Effector memory CD8-positive, alpha-beta T cell (primary cell): ENCODE data around the gene ADAMTS17.

Experiments used
- ATAC-seq: fragments of 150-1000 bp; cut with Tn5 transposase; replicated peaks from 2 replicates; pipeline ENCODE4 v1.10.0; 2021; ENCODE audit warnings: mild to moderate bottlenecking, moderate library complexity
- DNase-seq, 3 experiments: peaks; one replicate each; pipeline ENCODE4 v3.0.0; 2021
- H3K27ac Mint-ChIP-seq, 2 donors: one replicate each; pipeline ENCODE4 v1.8.0; 2022; ENCODE audit warnings: mild to moderate bottlenecking in 2 of 2, mixed read lengths in 2 of 2, moderate library complexity in 2 of 2
- H3K27me3 Mint-ChIP-seq, 2 donors: one replicate each; pipeline ENCODE4 v1.8.0; 2022; ENCODE audit warnings: mixed read lengths in 2 of 2
- H3K36me3 Mint-ChIP-seq: one replicate; pipeline ENCODE4 v1.8.0; 2022; ENCODE audit warnings: mild to moderate bottlenecking, moderate library complexity, mixed read lengths; ENCODE audit not compliant: insufficient read depth
- H3K4me1 Mint-ChIP-seq, 2 donors: one replicate each; pipeline ENCODE4 v1.8.0; 2022; ENCODE audit warnings: low read depth in 2 of 2, mixed read lengths in 2 of 2
- H3K4me3 Mint-ChIP-seq, 2 donors: one replicate each; pipeline ENCODE4 v1.8.0; 2022; ENCODE audit warnings: mild to moderate bottlenecking in 2 of 2, mixed read lengths in 2 of 2, moderate library complexity in 2 of 2
- H3K9me3 Mint-ChIP-seq, 2 donors: one replicate each; pipeline ENCODE4 v1.8.0; 2022; ENCODE audit warnings: mixed read lengths in 2 of 2

ADAMTS17 gene

GRCh38 chr15:100169615-100170290 lies 172.0 kb downstream of the ADAMTS17 start:
- Mint-ChIP-seq H3K27me3 (no peaks in the 10 kb centered on the region), H3K27ac (peak overlapping the region; percentile 78 to 81), H3K4me3 (peak overlapping the region in 1 of 2 donors; percentile 46), H3K9me3 (no peaks in the 10 kb centered on the region), H3K36me3 (no peaks in the 10 kb centered on the region), H3K4me1 (peaks cover 0 to 9% of the 10 kb centered on the region in 2 donors)
- DNase-seq (no peak), ATAC-seq (no peak)

GRCh38 chr15:100168787-100169186 lies 173.0 kb downstream of the ADAMTS17 start:
- Mint-ChIP-seq H3K4me3 (no peak overlapping the region), H3K4me1 (peaks cover 0 to 9% of the 10 kb centered on the region in 2 donors), H3K27ac (peak overlapping the region in 1 of 2 donors; percentile 78), H3K36me3 (no peaks in the 10 kb centered on the region), H3K9me3 (no peaks in the 10 kb centered on the region), H3K27me3 (no peaks in the 10 kb centered on the region)
- DNase-seq (no peak), ATAC-seq (no peak)

- no peaks in the 10 kb centered on the region for H3K27me3 Mint-ChIP-seq
- DNase-seq (no peak), ATAC-seq (no peak)
- H3K4me3 Mint-ChIP-seq, result no peak overlapping the region
- peaks cover 0 to 9% of the 10 kb centered on the region in 2 donors for H3K4me1 Mint-ChIP-seq
- no peaks in the 10 kb centered on the region for H3K36me3 Mint-ChIP-seq
- no peaks in the 10 kb centered on the region for H3K9me3 Mint-ChIP-seq
- no peak overlapping the region for H3K27ac Mint-ChIP-seq
These were observed 173.8 kb downstream of the ADAMTS17 start for GRCh38 chr15:100167884-100168375.

- H3K27me3 Mint-ChIP-seq, result no peaks in the 10 kb centered on the region
- peaks cover 1% of the 10 kb centered on the region for H3K36me3 Mint-ChIP-seq
- no peak overlapping the region for H3K4me3 Mint-ChIP-seq
- H3K4me1 Mint-ChIP-seq, result peaks cover 0 to 9% of the 10 kb centered on the region in 2 donors
- H3K27ac Mint-ChIP-seq, result no peak overlapping the region
- no peaks in the 10 kb centered on the region for H3K9me3 Mint-ChIP-seq
- no peak for ATAC-seq
- no peak for DNase-seq
These were observed 175.5 kb downstream of the ADAMTS17 start for GRCh38 chr15:100166313-100166712.

- Mint-ChIP-seq H3K27me3 (no peaks in the 10 kb centered on the region), H3K4me1 (peaks cover 0 to under 1% of the 10 kb centered on the region in 2 donors), H3K4me3 (no peak overlapping the region), H3K9me3 (no peaks in the 10 kb centered on the region), H3K27ac (no peak overlapping the region), H3K36me3 (peaks cover 2% of the 10 kb centered on the region)
- DNase-seq, result no peak
- no peak for ATAC-seq
These were observed 177.8 kb downstream of the ADAMTS17 start for GRCh38 chr15:100163961-100164360.

GRCh38 chr15:100160953-100161352 lies 180.8 kb downstream of the ADAMTS17 start:
- DNase-seq (no peak), ATAC-seq (no peak)
- Mint-ChIP-seq H3K9me3 (no peaks in the 10 kb centered on the region), H3K4me1 (no peaks in the 10 kb centered on the region), H3K27ac (no peak overlapping the region), H3K36me3 (peaks cover 2% of the 10 kb centered on the region), H3K27me3 (no peaks in the 10 kb centered on the region), H3K4me3 (no peak overlapping the region)

GRCh38 chr15:100159436-100159835 lies 182.3 kb downstream of the ADAMTS17 start:
- Mint-ChIP-seq H3K9me3 (no peaks in the 10 kb centered on the region), H3K27ac (no peak overlapping the region), H3K4me1 (no peaks in the 10 kb centered on the region), H3K27me3 (no peaks in the 10 kb centered on the region), H3K4me3 (no peak overlapping the region), H3K36me3 (peaks cover 2% of the 10 kb centered on the region)
- ATAC-seq, result no peak
- DNase-seq, result no peak

GRCh38 chr15:100158356-100158755 lies 183.4 kb downstream of the ADAMTS17 start:
- H3K9me3 Mint-ChIP-seq, result no peaks in the 10 kb centered on the region
- H3K27me3 Mint-ChIP-seq, result no peaks in the 10 kb centered on the region
- ATAC-seq, result no peak
- H3K36me3 Mint-ChIP-seq, result peaks cover 2% of the 10 kb centered on the region
- no peak overlapping the region for H3K27ac Mint-ChIP-seq
- DNase-seq, result no peak
- H3K4me3 Mint-ChIP-seq, result no peak overlapping the region
- H3K4me1 Mint-ChIP-seq, result no peaks in the 10 kb centered on the region

GRCh38 chr15:100156201-100156600 lies 185.6 kb downstream of the ADAMTS17 start:
- Mint-ChIP-seq H3K4me3 (no peak overlapping the region), H3K27me3 (no peaks in the 10 kb centered on the region), H3K27ac (no peak overlapping the region), H3K36me3 (peaks cover under 1% of the 10 kb centered on the region), H3K4me1 (no peaks in the 10 kb centered on the region), H3K9me3 (no peaks in the 10 kb centered on the region)
- DNase-seq (no peak), ATAC-seq (no peak)

- ATAC-seq (no peak), DNase-seq (no peak)
- Mint-ChIP-seq H3K4me1 (no peaks in the 10 kb centered on the region), H3K36me3 (no peaks in the 10 kb centered on the region), H3K4me3 (no peak overlapping the region), H3K27me3 (no peaks in the 10 kb centered on the region), H3K27ac (no peak overlapping the region), H3K9me3 (peaks cover 4% of the 10 kb centered on the region in 2 donors)
These were observed 187.4 kb downstream of the ADAMTS17 start for GRCh38 chr15:100154338-100154737.

- Mint-ChIP-seq H3K4me3 (no peak overlapping the region), H3K36me3 (no peaks in the 10 kb centered on the region), H3K9me3 (peaks cover 7 to 23% of the 10 kb centered on the region in 2 donors), H3K27ac (no peak overlapping the region), H3K4me1 (no peaks in the 10 kb centered on the region), H3K27me3 (no peaks in the 10 kb centered on the region)
- ATAC-seq (no peak), DNase-seq (no peak)
These were observed 189.3 kb downstream of the ADAMTS17 start for GRCh38 chr15:100152463-100152862.

- H3K9me3 Mint-ChIP-seq, result peaks cover 7 to 29% of the 10 kb centered on the region in 2 donors
- H3K36me3 Mint-ChIP-seq, result no peaks in the 10 kb centered on the region
- no peak for DNase-seq
- no peaks in the 10 kb centered on the region for H3K27me3 Mint-ChIP-seq
- H3K4me1 Mint-ChIP-seq, result no peaks in the 10 kb centered on the region
- H3K4me3 Mint-ChIP-seq, result no peak overlapping the region
- H3K27ac Mint-ChIP-seq, result no peak overlapping the region
- ATAC-seq, result no peak
These were observed 190.9 kb downstream of the ADAMTS17 start for GRCh38 chr15:100150906-100151305.

- Mint-ChIP-seq H3K4me3 (no peak overlapping the region), H3K36me3 (no peaks in the 10 kb centered on the region), H3K27me3 (no peaks in the 10 kb centered on the region), H3K27ac (no peak overlapping the region), H3K9me3 (peaks cover 7 to 29% of the 10 kb centered on the region in 2 donors), H3K4me1 (no peaks in the 10 kb centered on the region)
- ATAC-seq (no peak), DNase-seq (no peak)
These were observed 193.9 kb downstream of the ADAMTS17 start for GRCh38 chr15:100147828-100148227.

- H3K4me1 Mint-ChIP-seq, result peaks cover 4% of the 10 kb centered on the region in 2 donors
- DNase-seq (no peak), ATAC-seq (no peak)
- H3K27ac Mint-ChIP-seq, result no peak overlapping the region
- no peaks in the 10 kb centered on the region for H3K27me3 Mint-ChIP-seq
- H3K4me3 Mint-ChIP-seq, result no peak overlapping the region
- H3K36me3 Mint-ChIP-seq, result no peaks in the 10 kb centered on the region
- peaks cover 2 to 15% of the 10 kb centered on the region in 2 donors for H3K9me3 Mint-ChIP-seq
These were observed 198.4 kb downstream of the ADAMTS17 start for GRCh38 chr15:100143378-100143777.
